H1 (cell line): Measurements from ENCODE around the gene ANGEL2. TPM values are rescaled to one million over a fixed set of nuclear protein-coding genes. Genes with fewer than 3 reads are reported as not detected.

ENCODE experiments used
- CTCF ChIA-PET: fragments of 300-600 bp; sonication (Branson Sonifier 250); formaldehyde crosslinking; loops from one replicate; lab custom pipeline; 2021; ENCODE audit not compliant: partially characterized antibody; lab: Charles Lee
- POLR2A ChIA-PET: fragments of 300-600 bp; sonication (Branson Sonifier 250); formaldehyde crosslinking; loops from one replicate; lab custom pipeline; 2021; ENCODE audit warnings: inconsistent platforms; ENCODE audit not compliant: partially characterized antibody; lab: Charles Lee
- DNase-seq, 2 experiments: peaks; one replicate each; pipeline versions ENCODE4 v3.0.0 to v3.0.0-alpha.2; 2010 to 2022; ENCODE audit warnings: low spot score in 2 of 2, low read depth in 1 of 2, mixed read lengths in 1 of 2
- FAIRE-seq: peaks from 2 replicates; lab custom pipeline; 2011; peaks lifted over from hg19 to GRCh38; lab: Jason Lieb, UNC
- H2AFZ ChIP-seq: 2 replicates; pipeline ENCODE4 v1.8.1; 2012; ENCODE audit warnings: low read length, inconsistent platforms
- H2AK5ac ChIP-seq: 2 replicates; pipeline ENCODE4 v1.6.1; 2013; ENCODE audit warnings: low read depth, low read length
- H2BK120ac ChIP-seq: replicated peaks from 2 replicates; pipeline ENCODE3; 2013; ENCODE audit warnings: low read depth, low read length, inconsistent platforms
- H2BK12ac ChIP-seq: 2 replicates; pipeline ENCODE4 v1.6.1; 2013; ENCODE audit warnings: low read depth, low read length
- H2BK15ac ChIP-seq: 2 replicates; pipeline ENCODE4 v1.6.1; 2013; ENCODE audit warnings: low read length
- H2BK20ac ChIP-seq: 2 replicates; pipeline ENCODE4 v1.6.1; 2013; ENCODE audit warnings: low read length
- H2BK5ac ChIP-seq: 2 replicates; pipeline ENCODE4 v1.6.1; 2013; ENCODE audit warnings: low read depth, low read length
- H3K14ac ChIP-seq: 2 replicates; pipeline ENCODE4 v1.6.1; 2013; ENCODE audit warnings: inconsistent platforms; ENCODE audit not compliant: insufficient read length
- H3K18ac ChIP-seq: 2 replicates; pipeline ENCODE4 v1.6.1; 2013; ENCODE audit warnings: low read length; ENCODE audit errors: extremely low read depth
- H3K23ac ChIP-seq: 2 replicates; pipeline ENCODE4 v1.6.1; 2013; ENCODE audit warnings: inconsistent platforms; ENCODE audit not compliant: insufficient read length
- H3K23me2 ChIP-seq: 2 replicates; pipeline ENCODE4 v1.6.1; 2013; ENCODE audit warnings: low read depth, low read length
- H3K27ac ChIP-seq: 2 replicates; pipeline ENCODE4 v1.6.1; 2011; ENCODE audit warnings: low read depth, low read length, inconsistent platforms
- H3K27me3 ChIP-seq, 4 experiments: replicated peaks in 1 of 4; 1 replicate in 1 of 4; 2 replicates in 3 of 4; pipeline versions ENCODE4 v1.6.1 to v1.8.1; 2011 to 2013; ENCODE audit warnings: low read length in 3 of 4, mild to moderate bottlenecking in 3 of 4, inconsistent platforms in 2 of 4, mixed read lengths in 2 of 4, moderate library complexity in 1 of 4; ENCODE audit not compliant: control insufficient read depth in 3 of 4, insufficient read depth in 3 of 4; ENCODE audit errors: extremely low read depth in 1 of 4
- H3K36me3 ChIP-seq, 4 experiments: 2 replicates each; pipeline versions ENCODE4 v1.6.1 to v1.8.1; 2011 to 2013; ENCODE audit warnings: mild to moderate bottlenecking in 4 of 4, low read length in 3 of 4, moderate library complexity in 2 of 4, control low read depth in 1 of 4, inconsistent platforms in 1 of 4; ENCODE audit not compliant: insufficient read depth in 4 of 4, control insufficient read depth in 2 of 4
- H3K4ac ChIP-seq: replicated peaks from 2 replicates; pipeline ENCODE3; 2013; ENCODE audit warnings: low read length, low read depth, mixed read lengths, inconsistent platforms; ENCODE audit not compliant: insufficient read length
- H3K4me1 ChIP-seq, 4 experiments: replicated peaks in 1 of 4; 1 replicate in 1 of 4; 2 replicates in 3 of 4; pipeline versions ENCODE4 v1.6.1 to v1.8.1; 2011 to 2013; ENCODE audit warnings: low read length in 3 of 4, inconsistent platforms in 2 of 4, mixed read lengths in 1 of 4; ENCODE audit not compliant: insufficient read depth in 4 of 4, control insufficient read depth in 3 of 4
- H3K4me2 ChIP-seq, 2 experiments: 2 replicates each; pipeline versions ENCODE4 v1.6.1 to v1.8.1; 2011 to 2013; ENCODE audit warnings: low read depth in 2 of 2, low read length in 2 of 2, control low read depth in 1 of 2, inconsistent platforms in 1 of 2, mild to moderate bottlenecking in 1 of 2; ENCODE audit not compliant: insufficient read depth in 1 of 2
- H3K4me3 ChIP-seq, 4 experiments: fragments of 200-600, 300-600 bp in 1 of 4; sonication (generic), shearing (Covaris generic), sonication (Bioruptor Twin) in 1 of 4; 2 replicates each; pipeline versions ENCODE4 v1.5.1 to v1.8.1; 2011 to 2016; ENCODE audit warnings: low read length in 4 of 4, low read depth in 3 of 4, control low read depth in 2 of 4, inconsistent platforms in 2 of 4, mild to moderate bottlenecking in 2 of 4, mixed read lengths in 1 of 4, moderate library complexity in 1 of 4; ENCODE audit not compliant: insufficient read depth in 2 of 4; ENCODE audit errors: extremely low read depth in 1 of 4
- H3K56ac ChIP-seq: replicated peaks from 2 replicates; pipeline ENCODE3; 2013; ENCODE audit warnings: low read depth, mild to moderate bottlenecking, mixed read lengths, low read length, inconsistent platforms; ENCODE audit not compliant: insufficient read length
- H3K79me1 ChIP-seq: 2 replicates; pipeline ENCODE4 v1.6.1; 2013; ENCODE audit warnings: low read depth, low read length, control low read depth
- H3K79me2 ChIP-seq, 2 experiments: 2 replicates each; pipeline versions ENCODE4 v1.6.1 to v1.8.1; 2012 to 2013; ENCODE audit warnings: low read length in 2 of 2, mild to moderate bottlenecking in 2 of 2, inconsistent platforms in 1 of 2; ENCODE audit not compliant: insufficient read depth in 2 of 2, control insufficient read depth in 1 of 2
- H3K9ac ChIP-seq, 4 experiments: replicated peaks in 1 of 4; 1 replicate in 1 of 4; 2 replicates in 3 of 4; pipeline versions ENCODE4 v1.6.1 to v1.8.1; 2011 to 2013; ENCODE audit warnings: low read depth in 3 of 4, low read length in 3 of 4, control low read depth in 2 of 4, mild to moderate bottlenecking in 2 of 4, moderate library complexity in 2 of 4, inconsistent platforms in 1 of 4; ENCODE audit errors: extremely low read depth in 1 of 4
- H3K9me3 ChIP-seq, 2 experiments: 2 replicates each; pipeline versions ENCODE4 v1.6.1 to v1.8.1; 2012 to 2013; ENCODE audit warnings: mild to moderate bottlenecking in 2 of 2, moderate library complexity in 2 of 2, control low read depth in 1 of 2, inconsistent platforms in 1 of 2, low read depth in 1 of 2, low read length in 1 of 2, mixed read lengths in 1 of 2; ENCODE audit not compliant: insufficient read depth in 2 of 2
- H4K20me1 ChIP-seq, 2 experiments: replicated peaks in 1 of 2; 2 replicates each; pipeline versions ENCODE3 to v1.8.1; 2011 to 2013; ENCODE audit warnings: inconsistent platforms in 2 of 2, low read length in 2 of 2, mild to moderate bottlenecking in 1 of 2; ENCODE audit not compliant: insufficient read depth in 2 of 2, control insufficient read depth in 1 of 2
- H4K5ac ChIP-seq: 2 replicates; pipeline ENCODE4 v1.6.1; 2013; ENCODE audit warnings: low read length, low read depth, mixed read lengths, inconsistent platforms; ENCODE audit not compliant: insufficient read length
- H4K8ac ChIP-seq: 2 replicates; pipeline ENCODE4 v1.8.0; 2013; ENCODE audit warnings: mild to moderate bottlenecking, moderate library complexity, low read length, inconsistent platforms; ENCODE audit not compliant: insufficient read depth; ENCODE audit errors: extremely low read depth
- H4K91ac ChIP-seq: replicated peaks from 2 replicates; pipeline ENCODE3; 2013; ENCODE audit warnings: low read length, mixed read lengths, inconsistent platforms; ENCODE audit not compliant: insufficient read length
- CEBPB ChIP-seq: IDR thresholded peaks from 2 replicates; pipeline ENCODE4 v1.6.1; 2012; ENCODE audit warnings: low read depth, low read length
- EZH2 ChIP-seq: fragments of 200-600 bp; sonication (generic); IDR thresholded peaks from 2 replicates; pipeline ENCODE4 v1.7.1; 2012; ENCODE audit warnings: low read depth, mild to moderate bottlenecking, moderate library complexity, low read length, inconsistent platforms; ENCODE audit not compliant: severe bottlenecking
- KDM4A ChIP-seq: IDR thresholded peaks from one replicate; pipeline ENCODE4 v1.7.1; 2012; ENCODE audit warnings: low read depth, mild to moderate bottlenecking, moderate library complexity, low read length, inconsistent platforms; ENCODE audit not compliant: severe bottlenecking
- RFX5 ChIP-seq: IDR thresholded peaks from 2 replicates; pipeline ENCODE4 v1.6.1; 2011; ENCODE audit warnings: low read depth, low read length, improper control_type of control experiment, borderline replicate concordance
- SAP30 ChIP-seq: fragments of 300-600 bp; sonication (generic); IDR thresholded peaks from 2 replicates; pipeline ENCODE4 v1.7.1; 2012; ENCODE audit warnings: low read length, moderate library complexity, mild to moderate bottlenecking, inconsistent platforms; ENCODE audit not compliant: insufficient read depth, insufficient replicate concordance
- SP2 ChIP-seq: IDR thresholded peaks from 2 replicates; pipeline ENCODE4 v1.6.1; 2012; ENCODE audit warnings: mild to moderate bottlenecking, low read length, inconsistent platforms
- SP4 ChIP-seq: IDR thresholded peaks from 2 replicates; pipeline ENCODE4 v1.6.1; 2012; ENCODE audit warnings: low read length, inconsistent platforms
- TAF1 ChIP-seq: IDR thresholded peaks from 2 replicates; pipeline ENCODE4 v1.6.1; 2011; ENCODE audit warnings: mild to moderate bottlenecking, low read depth, low read length
- WGBS, 2 experiments: shearing (Covaris generic) in 1 of 2; methylation state at CpG; one replicate each; pipeline versions ENCODE4 v1.1.6 to v1.1.7; 2013 to 2015; ENCODE audit warnings: low lambda C conversion rate in 2 of 2, mixed read lengths in 2 of 2, inconsistent platforms in 1 of 2, low coverage in 1 of 2, missing lambda C conversion rate in 1 of 2; ENCODE audit not compliant: insufficient replicate concordance in 2 of 2, insufficient coverage in 1 of 2, insufficient read length in 1 of 2; ENCODE audit errors: extremely low coverage in 1 of 2, missing lambda C conversion rate in 1 of 2; 5-methylcytosine and 5-hydroxymethylcytosine counted together
- polyA plus RNA-seq, 7 experiments: library from polyadenylated mRNA; depleted of rRNA in 3 of 7; stranded (reverse) in 5 of 7; unstranded in 2 of 7; fragments of >200 nt in 5 of 7; fragments of 200-250 nt in 2 of 7; gene quantifications; 1 replicate in 5 of 7; 2 replicates in 1 of 7; 4 replicates in 1 of 7; pipeline versions ENCODE4 v1.2.1 to v1.2.3, GENCODE V29; 2011 to 2013; ENCODE audit warnings: missing spikeins in 2 of 7, mixed read lengths in 2 of 7
- total RNA-seq: library from RNA; stranded (reverse); fragmentation: NEBNext Ultra II Directional; extraction: Animal tissue kit (Norgen Biotek cat#: 25700); gene quantifications from 2 replicates; pipeline ENCODE4 v1.2.1, GENCODE V29; 2021

Gene ANGEL2
- total and polyA plus RNA-seq, 2 of the 8 experiments (the other 6 are each of a cell fraction or from before 2014, with no cell fraction given): 18.1 to 39.9 TPM

- Histone ChIP-seq H3K23ac (no peak overlapping the region), H3K27me3 (no peaks in the 10 kb centered on the region), H3K4me2 (no peak overlapping the region), H3K4me1 (no peaks in the 10 kb centered on the region), H3K36me3 (no peaks in the 10 kb centered on the region), H2BK15ac (no peak overlapping the region), H3K4me3 (no peak overlapping the region), H2BK20ac (no peak overlapping the region), H3K18ac (no peak overlapping the region), H2BK12ac (no peak overlapping the region), H2AFZ (no peak overlapping the region), H3K4ac (no peak overlapping the region), H3K14ac (no peak overlapping the region), H3K9ac (no peak overlapping the region), H3K23me2 (no peaks in the 10 kb centered on the region; the same call in 1 of the 2 replicates), H4K91ac (no peak overlapping the region), H2AK5ac (no peak overlapping the region), H3K27ac (no peak overlapping the region), H3K79me2 (no peaks in the 10 kb centered on the region), H4K20me1 (no peaks in the 10 kb centered on the region), H2BK5ac (no peak overlapping the region), H4K5ac (no peak overlapping the region), H3K79me1 (no peaks in the 10 kb centered on the region), H3K56ac (no peak overlapping the region), H3K9me3 (peaks cover 0 to under 1% of the 10 kb centered on the region in 2 experiments; a peak in 1 of 4 replicates), H2BK120ac (no peak overlapping the region), H4K8ac (no peak overlapping the region)
- WGBS, 2 experiments: 99% methylated on average over 3 of the region's 3 CpGs; no CpG with 5 or more reads in 1 of the 2 experiments
- FAIRE-seq (no peak), DNase-seq (no peak)
- POLR2A ChIA-PET: no interaction called here
- CTCF ChIA-PET: interaction anchor here (0.6 kb wide), 1 partner anchor 17 kb away, joined by 3 read pairs; no protein-coding TSS in a partner anchor
- TF ChIP-seq EZH2 (no peak), RFX5 (no peak), KDM4A (no peak), SP2 (no peak), SAP30 (no peak), CEBPB (no peak), TAF1 (no peak), SP4 (no peak)
Observed at GRCh38 chr1:213020016-213020415, 4.3 kb upstream of the ANGEL2 start.
